H54 (cell line): ENCODE data around the gene KDELR3.

Experiments
- DNase-seq: peaks from one replicate; pipeline ENCODE4 v3.0.0; 2011; ENCODE audit warnings: low spot score, mixed read lengths; ENCODE audit not compliant: insufficient read length
- FAIRE-seq: peaks from 3 replicates; lab custom pipeline; 2011; peaks lifted over from hg19 to GRCh38; lab: Jason Lieb, UNC
- POLR2A ChIP-seq: IDR thresholded peaks from 2 replicates; pipeline ENCODE4 v1.6.1; 2011; ENCODE audit warnings: low read depth, mild to moderate bottlenecking, low read length

KDELR3 gene

GRCh38 chr22:38431266-38432010 lies 36.5 kb upstream of the KDELR3 start:
- no peak for TF ChIP-seq POLR2A
- no peak for DNase-seq
- no peak for FAIRE-seq

GRCh38 chr22:38432264-38432663 lies 35.6 kb upstream of the KDELR3 start:
- DNase-seq = no peak

GRCh38 chr22:38433871-38434270 lies 34.0 kb upstream of the KDELR3 start:
- no peak for TF ChIP-seq POLR2A
- no peak for DNase-seq
- no peak for FAIRE-seq

More at GRCh38 chr22:38432264-38432663, 35.6 kb upstream of the KDELR3 start:
- no peak for TF ChIP-seq POLR2A
- FAIRE-seq = no peak

- TF ChIP-seq POLR2A = no peak
- FAIRE-seq (no peak), DNase-seq (no peak)
Observed at GRCh38 chr22:38435010-38435409, 32.9 kb upstream of the KDELR3 start.

- no peak for FAIRE-seq
- no peak for DNase-seq
- TF ChIP-seq POLR2A = no peak
Observed at GRCh38 chr22:38435965-38436364, 31.9 kb upstream of the KDELR3 start.

GRCh38 chr22:38436629-38437395 lies 31.1 kb upstream of the KDELR3 start:
- no peak for TF ChIP-seq POLR2A
- FAIRE-seq (no peak), DNase-seq (no peak)

- TF ChIP-seq POLR2A = no peak
- DNase-seq (no peak), FAIRE-seq (no peak)
Observed at GRCh38 chr22:38437416-38437815, 30.5 kb upstream of the KDELR3 start.

GRCh38 chr22:38440747-38441350 lies 27.0 kb upstream of the KDELR3 start:
- TF ChIP-seq POLR2A = no peak
- no peak for DNase-seq
- no peak for FAIRE-seq

- FAIRE-seq = no peak
- DNase-seq = no peak
- TF ChIP-seq POLR2A = no peak
Observed at GRCh38 chr22:38441620-38442287, 26.1 kb upstream of the KDELR3 start.

- TF ChIP-seq POLR2A = no peak
- no peak for DNase-seq
- no peak for FAIRE-seq
Observed at GRCh38 chr22:38442967-38443627, 24.8 kb upstream of the KDELR3 start.

- DNase-seq = no peak
Observed at GRCh38 chr22:38443628-38444521, 24.0 kb upstream of the KDELR3 start.

GRCh38 chr22:38444783-38445182 lies 23.1 kb upstream of the KDELR3 start:
- FAIRE-seq = no peak
- no peak for TF ChIP-seq POLR2A
- DNase-seq = no peak

More at GRCh38 chr22:38443628-38444521, 24.0 kb upstream of the KDELR3 start:
- FAIRE-seq = no peak
- no peak for TF ChIP-seq POLR2A
